GM12891 (cell line): ENCODE results near the gene LSM4.

Source experiments
- POLR2A ChIP-seq: IDR thresholded peaks from 2 replicates; pipeline ENCODE4 v1.6.1; 2011; ENCODE audit warnings: low read depth, low read length, control low read depth
- POLR2AphosphoS5 ChIP-seq: IDR thresholded peaks from 2 replicates; pipeline ENCODE4 v1.6.1; 2011; ENCODE audit warnings: low read depth, low read length, control low read depth
- TAF1 ChIP-seq: IDR thresholded peaks from 2 replicates; pipeline ENCODE4 v1.6.1; 2011; ENCODE audit warnings: low read depth, low read length, control low read depth

GRCh38 chr19:18311502-18312091 lies 11.3 kb downstream of the LSM4 start:
- TF ChIP-seq POLR2A (no peak), TAF1 (no peak), POLR2AphosphoS5 (no peak)
